OCI-LY1 (cell line): Measurements from ENCODE around the gene CCDC91.

Source experiments
- CTCF ChIP-seq: fragments of 200-600 bp; sonication (generic), shearing (Covaris generic); IDR thresholded peaks from 2 replicates; pipeline ENCODE4 v1.5.1; 2017; ENCODE audit warnings: mild to moderate bottlenecking, antibody characterized with exemption, low read length, moderate library complexity, mixed read lengths
- EZH2 ChIP-seq: fragments of 200-600 bp; sonication (generic), shearing (Covaris generic); IDR thresholded peaks from 2 replicates; pipeline ENCODE4 v1.8.0; 2017; ENCODE audit warnings: borderline replicate concordance, mixed run types, mild to moderate bottlenecking, antibody characterized with exemption, low read length, moderate library complexity, mixed read lengths

GRCh38 chr12:28327722-28328121, 137.5 kb downstream of the CCDC91 start:
- TF ChIP-seq CTCF, result no peak
- TF ChIP-seq EZH2, result no peak
